ENCODE measurements around the gene TADA2B. TPM values are rescaled to one million over a fixed set of nuclear protein-coding genes. Genes with fewer than 3 reads are reported as not detected.

The TADA2B gene
- total and polyA plus RNA-seq, 2 donors (not counting 1 experiment from before 2014, with no cell fraction given) = 13.6 to 38.5 TPM

GRCh38 chr4:7061815-7062214 lies 18.6 kb downstream of the TADA2B start:
- no peak for DNase-seq
- Histone ChIP-seq H3K27me3 (replicated peaks in 1 of 4; ENCODE audit: control extremely low read depth in 1 of 4, control insufficient read depth in 3 of 4, insufficient read depth in 4 of 4, low read length in 3 of 4) (no peaks in the 10 kb centered on the region), H3K4me3 (ENCODE audit: control extremely low read depth in 1 of 5, extremely low read depth in 1 of 5, insufficient read depth in 1 of 5, low read depth in 2 of 5, low read length in 4 of 5) (no peak overlapping the region), H4K20me1 (ENCODE audit: control insufficient read depth, insufficient read depth, low read length, poor library complexity, severe bottlenecking) (peaks cover 66% of the 10 kb centered on the region), H3K27ac (ENCODE audit: low read length in 2 of 2) (no peak overlapping the region), H3K9ac (ENCODE audit: low read length) (no peak overlapping the region), H3K4me1 (ENCODE audit: control insufficient read depth in 2 of 2, insufficient read depth in 2 of 2, low read length in 2 of 2) (peaks cover 14 to 22% of the 10 kb centered on the region in 2 donors), H3K36me3 (replicated peaks in 1 of 2; ENCODE audit: control extremely low read depth in 1 of 2, control insufficient read depth in 1 of 2, extremely low read depth in 1 of 2, insufficient read depth in 2 of 2, low read length in 1 of 2) (peaks cover 2 to 45% of the 10 kb centered on the region in 2 experiments), H3K79me2 (ENCODE audit: control insufficient read depth, insufficient read depth, low read length) (peaks cover 24% of the 10 kb centered on the region), H2AFZ (ENCODE audit: insufficient read depth, low read depth, low read length, poor library complexity, severe bottlenecking) (no peak overlapping the region), H3K9me3 (ENCODE audit: control extremely low read depth in 1 of 3, control insufficient read depth in 2 of 3, insufficient read depth in 1 of 3, low read length in 2 of 3) (no peaks in the 10 kb centered on the region), H3K4me2 (replicated peaks; ENCODE audit: low read depth, low read length, poor library complexity, severe bottlenecking) (no peak overlapping the region)
- Mint-ChIP-seq H3K27ac (no peak overlapping the region), H3K9me3 (ENCODE audit: insufficient read depth) (no peaks in the 10 kb centered on the region), H3K4me3 (no peak overlapping the region), H3K27me3 (no peaks in the 10 kb centered on the region), H3K4me1 (peaks cover 31% of the 10 kb centered on the region)
- ChIA-PET CTCF (interaction anchor here (1.3 to 11.2 kb wide), 2 partner anchors 17 to 352 kb away, joined by 3 to 164 read pairs; partner anchors contain the start of genes MRFAP1L1 and TADA2B), POLR2A (no interaction called here)
- intact Hi-C loops (cut with micrococcal nuclease) = no loop called here
- WGBS (ENCODE audit: insufficient coverage) = 100% methylated on average over 2 of the region's 6 CpGs
- TF ChIP-seq, protein P1, sequence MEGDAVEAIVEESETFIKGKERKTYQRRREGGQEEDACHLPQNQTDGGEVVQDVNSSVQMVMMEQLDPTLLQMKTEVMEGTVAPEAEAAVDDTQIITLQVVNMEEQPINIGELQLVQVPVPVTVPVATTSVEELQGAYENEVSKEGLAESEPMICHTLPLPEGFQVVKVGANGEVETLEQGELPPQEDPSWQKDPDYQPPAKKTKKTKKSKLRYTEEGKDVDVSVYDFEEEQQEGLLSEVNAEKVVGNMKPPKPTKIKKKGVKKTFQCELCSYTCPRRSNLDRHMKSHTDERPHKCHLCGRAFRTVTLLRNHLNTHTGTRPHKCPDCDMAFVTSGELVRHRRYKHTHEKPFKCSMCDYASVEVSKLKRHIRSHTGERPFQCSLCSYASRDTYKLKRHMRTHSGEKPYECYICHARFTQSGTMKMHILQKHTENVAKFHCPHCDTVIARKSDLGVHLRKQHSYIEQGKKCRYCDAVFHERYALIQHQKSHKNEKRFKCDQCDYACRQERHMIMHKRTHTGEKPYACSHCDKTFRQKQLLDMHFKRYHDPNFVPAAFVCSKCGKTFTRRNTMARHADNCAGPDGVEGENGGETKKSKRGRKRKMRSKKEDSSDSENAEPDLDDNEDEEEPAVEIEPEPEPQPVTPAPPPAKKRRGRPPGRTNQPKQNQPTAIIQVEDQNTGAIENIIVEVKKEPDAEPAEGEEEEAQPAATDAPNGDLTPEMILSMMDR (IDR thresholded peaks at IDR 0.05) = no peak
- no peak for TF ChIP-seq EZH2 (IDR thresholded peaks at IDR 0.05; ENCODE audit: borderline replicate concordance, insufficient read depth, low read depth, low read length, poor library complexity, severe bottlenecking)
- no peak for ATAC-seq (ENCODE audit: low read depth)

- intact Hi-C loops (cut with micrococcal nuclease) = no loop called here
- H3K79me2 ChIP-seq (ENCODE audit: control insufficient read depth, insufficient read depth, low read length) = peaks cover 34% of the 10 kb centered on the region
- no peaks in the 10 kb centered on the region for H3K27me3 ChIP-seq (replicated peaks in 1 of 4; ENCODE audit: control extremely low read depth in 1 of 4, control insufficient read depth in 3 of 4, insufficient read depth in 4 of 4, low read length in 3 of 4)
- peaks cover 2 to 45% of the 10 kb centered on the region in 2 experiments for H3K36me3 ChIP-seq (replicated peaks in 1 of 2; ENCODE audit: control extremely low read depth in 1 of 2, control insufficient read depth in 1 of 2, extremely low read depth in 1 of 2, insufficient read depth in 2 of 2, low read length in 1 of 2)
- Mint-ChIP-seq H3K4me3 (no peak overlapping the region), H3K4me1 (peaks cover 35% of the 10 kb centered on the region), H3K9me3 (ENCODE audit: insufficient read depth) (no peaks in the 10 kb centered on the region), H3K27me3 (no peaks in the 10 kb centered on the region), H3K27ac (no peak overlapping the region)
- H3K9ac ChIP-seq (ENCODE audit: low read length) = no peak overlapping the region
- H3K27ac ChIP-seq (ENCODE audit: low read length in 2 of 2) = no peak overlapping the region
- TF ChIP-seq EZH2 (IDR thresholded peaks at IDR 0.05; ENCODE audit: borderline replicate concordance, insufficient read depth, low read depth, low read length, poor library complexity, severe bottlenecking) = no peak
- TF ChIP-seq, protein P1 (IDR thresholded peaks at IDR 0.05) = no peak
- no peak for ATAC-seq (ENCODE audit: low read depth)
- no peak for DNase-seq
- no CpG with 5 or more reads among the region's 4 CpGs for WGBS (ENCODE audit: insufficient coverage)
- H4K20me1 ChIP-seq (ENCODE audit: control insufficient read depth, insufficient read depth, low read length, poor library complexity, severe bottlenecking) = peaks cover 74% of the 10 kb centered on the region
- ChIA-PET CTCF (interaction anchor here (0.6 to 11.2 kb wide), 6 partner anchors 10 to 388 kb away, joined by 3 to 164 read pairs (median 3); partner anchors contain the start of genes MRFAP1L1 and TADA2B), POLR2A (no interaction called here)
- no peak overlapping the region for H2AFZ ChIP-seq (ENCODE audit: insufficient read depth, low read depth, low read length, poor library complexity, severe bottlenecking)
- peaks cover 17 to 28% of the 10 kb centered on the region in 2 donors for H3K4me1 ChIP-seq (ENCODE audit: control insufficient read depth in 2 of 2, insufficient read depth in 2 of 2, low read length in 2 of 2)
- H3K9me3 ChIP-seq (ENCODE audit: control extremely low read depth in 1 of 3, control insufficient read depth in 2 of 3, insufficient read depth in 1 of 3, low read length in 2 of 3) = no peaks in the 10 kb centered on the region
- H3K4me3 ChIP-seq (ENCODE audit: control extremely low read depth in 1 of 5, extremely low read depth in 1 of 5, insufficient read depth in 1 of 5, low read depth in 2 of 5, low read length in 4 of 5) = no peak overlapping the region
- H3K4me2 ChIP-seq (replicated peaks; ENCODE audit: low read depth, low read length, poor library complexity, severe bottlenecking) = no peak overlapping the region
Observed at GRCh38 chr4:7062816-7063215, 19.6 kb downstream of the TADA2B start.

Data from B cell (primary cell).